Adrenal gland (tissue), 19 donors: ENCODE results near the gene CCDC13. TPM values are rescaled to one million over a fixed set of nuclear protein-coding genes. Genes with fewer than 3 reads are reported as not detected.

Source experiments
- DNase-seq, 7 donors: peaks; one replicate each; pipeline ENCODE4 v3.0.0-alpha.2; 2019 to 2020
- H3K27ac ChIP-seq, 5 donors: fragments of 200-600 bp; sonication (generic) in 4 of 5; 1 replicate in 3 of 5; 2 replicates in 2 of 5; pipeline versions ENCODE4 v1.5.1 to v1.8.0; 2016 to 2020; ENCODE audit warnings: mild to moderate bottlenecking in 1 of 5
- H3K27me3 ChIP-seq: fragments of 200-600 bp; 2 replicates; pipeline ENCODE4 v1.8.0; 2021
- H3K36me3 ChIP-seq, 2 donors: fragments of 200-600 bp; replicated peaks in 1 of 2; 1 replicate in 1 of 2; 2 replicates in 1 of 2; pipeline versions ENCODE4 v1.5.1 to v1.8.0; 2018 to 2022
- H3K4me1 ChIP-seq, 2 donors: fragments of 200-600 bp; replicated peaks in 1 of 2; 1 replicate in 1 of 2; 2 replicates in 1 of 2; pipeline versions ENCODE4 v1.5.1 to v1.8.0; 2018 to 2021
- H3K4me3 ChIP-seq, 4 donors: fragments of 200-600 bp; sonication (generic) in 3 of 4; one replicate each; pipeline ENCODE4 v1.5.1; 2016 to 2018
- H3K9me3 ChIP-seq, 3 donors: fragments of 200-600 bp; sonication (generic) in 1 of 3; replicated peaks in 1 of 3; 1 replicate in 2 of 3; 2 replicates in 1 of 3; pipeline versions ENCODE4 v1.5.1 to v1.8.0; 2016 to 2021
- POLR2A ChIP-seq, 2 donors: fragments of 450-650 bp; IDR thresholded peaks; one replicate each; pipeline ENCODE4 v1.6.1; 2017; ENCODE audit warnings: antibody characterized with exemption in 2 of 2, mild to moderate bottlenecking in 2 of 2, moderate library complexity in 1 of 2
- WGBS, 4 donors: extraction: QIAGEN DNeasy Blood & Tissue Kit in 2 of 4; methylation state at CpG; one replicate each; pipeline versions ENCODE4 v1.1.5 to v1.1.7; 2013 to 2017; 5-methylcytosine and 5-hydroxymethylcytosine counted together
- intact Hi-C, 2 donors: fragments of 100-400 bp; cut with DNase I; formaldehyde crosslinking; loops; one replicate each; pipeline versions ENCODE4 v1.14.1 to v1.15.0; 2022 to 2023
- long read RNA-seq, 10 donors: library from polyadenylated mRNA in 3 of 10; unstranded in 2 of 10; stranded (forward) in 1 of 10; transcript quantifications; one replicate each; pipeline ENCODE4 v2.0.0 and lab custom pipeline, GENCODE V29; 2021 to 2026
- polyA plus RNA-seq, 3 donors: library from polyadenylated mRNA; stranded (reverse); fragments of 200-250 nt in 2 of 3; fragments of 350-450 nt in 1 of 3; fragmentation: Illumina TruSeq in 1 of 3; extraction: RNeasy Lipid Tissue Mini Kit (QIAGEN cat#74804) in 1 of 3; gene quantifications; one replicate each; pipeline ENCODE4 v1.2.3, GENCODE V29; 2013 to 2014
- total RNA-seq, 9 donors: library from RNA; depleted of rRNA in 4 of 9; stranded (reverse); fragments of >200 nt in 4 of 9; fragments of 120-200 nt in 1 of 9; fragmentation: NEBNext Ultra II Directional in 1 of 9; extraction: Animal tissue kit (Norgen Biotek cat#: 25700) in 1 of 9; gene quantifications; one replicate each; pipeline versions ENCODE4 v1.1.0 to v1.2.4, GENCODE V29; 2013 to 2023
- TF ChIP-seq, protein P1 (sequence below), 6 experiments: fragments of 450-650 bp in 4 of 6; fragments of 200-600 bp in 2 of 6; sonication (generic) in 1 of 6; IDR thresholded peaks; 1 replicate in 5 of 6; 2 replicates in 1 of 6; pipeline versions ENCODE4 v1.5.1 to v1.8.0; 2016 to 2021; ENCODE audit warnings: antibody characterized with exemption in 6 of 6, mild to moderate bottlenecking in 2 of 6, moderate library complexity in 1 of 6
- donor health status: healthy with polysubstance abuse.
- donor health status: Bipolar disorder and iron deficiency.
- donor health status: DM: yes; HTN: yes; CAD: no.
- donor health status: DM: no; HTN: no; CAD: no.
- donor health status: DM: no; HTN: no; CAD: no.
- donor health status: DM: yes; HTN: yes; CAD: no.

The CCDC13 gene
- 1 to 10 TPM in 3 of 9 donors, under 1 TPM in 4, not detected in 2; 0.35 to 1.5 (median 0.95) TPM for total RNA-seq
- polyA plus RNA-seq, result 1 to 10 TPM in 2 of 3 donors, under 1 TPM in 1; 0.88 to 2.1 (median 1.5) TPM
- long read RNA-seq, donor 1, result 0 reads
- long read RNA-seq, donor 2, result 0 reads
- long read RNA-seq, donor 3, result 0 reads
- long read RNA-seq, donor 4, result 0 reads
- long read RNA-seq, donor 5, result 0 reads
- long read RNA-seq, donor 6, result 0 reads
- long read RNA-seq, donor 7, result 0 reads
- long read RNA-seq, donor 8, result 0 reads
- long read RNA-seq, donor 9, result 0 reads
- long read RNA-seq, donor 10, result 0 reads

GRCh38 chr3:42772670-42773408, at the start of gene CCDC13:
TSS of gene CCDC13 (minus strand) at chr3:42773253. CDS start at chr3:42758345, 14,908 bp downstream.
- peak within 1 kb of the TSS in 2 of 5 donors; percentile 77 to 88 for H3K27ac ChIP-seq
- WGBS, 4 donors, result 1 to 5% (median 4%) methylated on average over 32 to 62 of the region's 63 CpGs

GRCh38 chr3:42822828-42823227, 49.8 kb upstream of the CCDC13 start:
- 95 to 99% (median 96%) methylated on average over 3 of the region's 3 CpGs for WGBS, 4 donors
- H3K4me3 ChIP-seq, result no peak overlapping the region
- no peaks in the 10 kb centered on the region for H3K4me1 ChIP-seq
- no peak for DNase-seq
- intact Hi-C loops, result no loop called here
- no peaks in the 10 kb centered on the region for H3K9me3 ChIP-seq
- H3K27me3 ChIP-seq, result no peaks in the 10 kb centered on the region
- TF ChIP-seq POLR2A (IDR thresholded peaks at IDR 0.05), result no peak
- TF ChIP-seq, protein P1, sequence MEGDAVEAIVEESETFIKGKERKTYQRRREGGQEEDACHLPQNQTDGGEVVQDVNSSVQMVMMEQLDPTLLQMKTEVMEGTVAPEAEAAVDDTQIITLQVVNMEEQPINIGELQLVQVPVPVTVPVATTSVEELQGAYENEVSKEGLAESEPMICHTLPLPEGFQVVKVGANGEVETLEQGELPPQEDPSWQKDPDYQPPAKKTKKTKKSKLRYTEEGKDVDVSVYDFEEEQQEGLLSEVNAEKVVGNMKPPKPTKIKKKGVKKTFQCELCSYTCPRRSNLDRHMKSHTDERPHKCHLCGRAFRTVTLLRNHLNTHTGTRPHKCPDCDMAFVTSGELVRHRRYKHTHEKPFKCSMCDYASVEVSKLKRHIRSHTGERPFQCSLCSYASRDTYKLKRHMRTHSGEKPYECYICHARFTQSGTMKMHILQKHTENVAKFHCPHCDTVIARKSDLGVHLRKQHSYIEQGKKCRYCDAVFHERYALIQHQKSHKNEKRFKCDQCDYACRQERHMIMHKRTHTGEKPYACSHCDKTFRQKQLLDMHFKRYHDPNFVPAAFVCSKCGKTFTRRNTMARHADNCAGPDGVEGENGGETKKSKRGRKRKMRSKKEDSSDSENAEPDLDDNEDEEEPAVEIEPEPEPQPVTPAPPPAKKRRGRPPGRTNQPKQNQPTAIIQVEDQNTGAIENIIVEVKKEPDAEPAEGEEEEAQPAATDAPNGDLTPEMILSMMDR (IDR thresholded peaks at IDR 0.05), result no peak
- no peak overlapping the region for H3K27ac ChIP-seq
- no peaks in the 10 kb centered on the region for H3K36me3 ChIP-seq

More at GRCh38 chr3:42772670-42773408, at the start of gene CCDC13:
- no peak for TF ChIP-seq POLR2A (IDR thresholded peaks at IDR 0.05)
- TF ChIP-seq, protein P1 (IDR thresholded peaks at IDR 0.05), result no peak
- Histone ChIP-seq H3K36me3 (no peaks in the 10 kb centered on the region), H3K9me3 (no peaks in the 10 kb centered on the region), H3K4me3 (peak within 1 kb of the TSS in 2 of 4 donors; percentile 27 to 58), H3K27me3 (no peaks in the 10 kb centered on the region), H3K4me1 (peaks cover 0 to 13% of the 10 kb centered on the region in 2 donors)
- intact Hi-C loops, result no loop called here
- DNase-seq, result peak; percentile 91 to 98 (median 94)

- Histone ChIP-seq H3K9me3 (no peaks in the 10 kb centered on the region), H3K36me3 (no peaks in the 10 kb centered on the region), H3K27me3 (no peaks in the 10 kb centered on the region), H3K4me1 (no peaks in the 10 kb centered on the region), H3K27ac (no peak overlapping the region), H3K4me3 (no peak overlapping the region)
- no peak for TF ChIP-seq POLR2A (IDR thresholded peaks at IDR 0.05)
- TF ChIP-seq, protein P1 (IDR thresholded peaks at IDR 0.05), result no peak
- no peak for DNase-seq
- WGBS, 4 donors, result 82 to 97% (median 91%) methylated on average over 6 of the region's 6 CpGs
- intact Hi-C loops, result no loop called here
Measured at GRCh38 chr3:42820746-42821051, 47.6 kb upstream of the CCDC13 start.

DNA sequence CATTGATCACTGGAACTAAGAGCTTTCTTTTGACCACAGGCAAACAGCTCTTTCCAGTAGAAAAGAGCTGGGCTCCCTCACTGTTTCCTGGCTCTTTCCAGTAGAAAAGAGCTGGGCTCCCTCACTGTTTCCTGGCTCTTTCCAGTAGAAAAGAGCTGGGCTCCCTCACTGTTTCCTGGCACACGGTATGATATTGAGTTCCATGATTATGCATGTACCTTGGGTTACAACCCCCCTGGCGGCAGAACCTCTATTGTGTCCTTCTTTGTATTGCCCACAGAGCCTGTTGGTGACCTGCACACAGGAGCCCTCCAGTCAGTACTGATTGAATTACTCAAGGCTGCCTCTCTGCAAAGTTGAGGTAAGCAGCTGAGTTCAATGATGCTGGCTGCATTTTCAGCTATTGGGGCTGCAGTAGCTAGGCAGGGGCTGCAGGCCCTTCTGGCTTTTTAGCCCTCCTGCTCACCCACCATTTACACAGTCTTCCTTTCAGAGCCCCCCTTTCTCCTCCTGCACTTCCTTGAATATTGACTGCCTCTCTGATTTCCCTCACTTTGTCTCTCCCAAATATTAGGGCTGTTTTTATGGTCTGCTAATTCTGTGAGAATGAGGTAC, 46.4 kb upstream of the CCDC13 start:
- WGBS, 4 donors, result 31 to 68% (median 63%) methylated on average over 2 of the region's 2 CpGs
- TF ChIP-seq, protein P1 (IDR thresholded peaks at IDR 0.05), result no peak
- no peak for TF ChIP-seq POLR2A (IDR thresholded peaks at IDR 0.05)
- peak in 1 of 7 donors; percentile 74 for DNase-seq
- no peaks in the 10 kb centered on the region for H3K4me1 ChIP-seq
- H3K27me3 ChIP-seq, result no peaks in the 10 kb centered on the region
- no peak overlapping the region for H3K4me3 ChIP-seq
- H3K9me3 ChIP-seq, result no peaks in the 10 kb centered on the region
- intact Hi-C loops, result no loop called here
- H3K36me3 ChIP-seq, result no peaks in the 10 kb centered on the region
- no peak overlapping the region for H3K27ac ChIP-seq
